K562 (cell line): ENCODE data around the gene ST6GAL1. TPM values are rescaled to one million over a fixed set of nuclear protein-coding genes. Genes with fewer than 3 reads are reported as not detected.
A peak's percentile ranks its signal among the peaks of the same experiment; 100 is the strongest.

Experiments
- CCNT2 ChIP-seq: IDR thresholded peaks from 2 replicates; pipeline ENCODE4 v1.6.1; 2011; ENCODE audit warnings: borderline replicate concordance, low read depth, mild to moderate bottlenecking, moderate library complexity, mixed read lengths, low read length; ENCODE audit not compliant: insufficient read length; ENCODE audit errors: extremely low read depth
- CEBPZ ChIP-seq: fragments of 150-350 bp; IDR thresholded peaks from 2 replicates; pipeline ENCODE4 v1.6.1; 2014; ENCODE audit warnings: low read depth, mild to moderate bottlenecking, low read length, borderline replicate concordance
- ETV6 ChIP-seq, 3 experiments: fragments of 150-350 bp in 1 of 3; sonication (generic) in 1 of 3; formaldehyde crosslinking in 1 of 3; IDR thresholded peaks; 2 replicates each; pipeline versions ENCODE4 v1.6.1 to v1.8.0; 2014 to 2022; ENCODE audit warnings: borderline replicate concordance in 2 of 3, low read depth in 2 of 3, antibody characterized with exemption in 1 of 3, low read length in 1 of 3, mild to moderate bottlenecking in 1 of 3, missing genetic modification reagents in 1 of 3
- HNRNPL ChIP-seq: fragments of 200-400 bp; formaldehyde crosslinking; IDR thresholded peaks from 2 replicates; pipeline ENCODE4 v1.6.1; 2017; ENCODE audit warnings: low read depth, mild to moderate bottlenecking, low read length
- MTF1 ChIP-seq: fragments of 250-450 bp; sonication (Bioruptor Pico); IDR thresholded peaks from 2 replicates; pipeline ENCODE4 v1.9.0; 2021; ENCODE audit warnings: moderate library complexity, mild to moderate bottlenecking, inconsistent platforms, borderline replicate concordance
- NBN ChIP-seq: fragments of 450-650 bp; IDR thresholded peaks from 2 replicates; pipeline ENCODE4 v1.6.1; 2016; ENCODE audit warnings: low read depth, mild to moderate bottlenecking
- RUNX1 ChIP-seq: sonication (generic); IDR thresholded peaks from 2 replicates; pipeline ENCODE4 v1.6.1; 2016; ENCODE audit warnings: antibody characterized with exemption, low read depth
- ZFP30 ChIP-seq: fragments of 250-450 bp; sonication (Bioruptor Pico); IDR thresholded peaks from 2 replicates; pipeline ENCODE4 v1.8.0; 2022; ENCODE audit warnings: moderate library complexity, mild to moderate bottlenecking, inconsistent platforms, borderline replicate concordance
- ZKSCAN8 ChIP-seq: fragments of 200-800 bp; sonication (Bioruptor generic); IDR thresholded peaks from 2 replicates; pipeline ENCODE4 v1.6.1; 2016; ENCODE audit warnings: missing genetic modification characterization, missing compliant biosample characterization
- ZNF311 ChIP-seq: fragments of 250-450 bp; sonication (Bioruptor Pico); IDR thresholded peaks from 2 replicates; pipeline ENCODE4 v1.4.0; 2020; ENCODE audit warnings: mild to moderate bottlenecking, moderate library complexity
- polyA plus RNA-seq, 8 experiments: library from polyadenylated mRNA; depleted of rRNA in 4 of 8; stranded (reverse) in 5 of 8; unstranded in 3 of 8; fragments of >200 nt; fragmentation: Nextera tagmentation in 2 of 8; fragmentation: Illumina TruSeq in 1 of 8; extraction: Ambion mirVana in 2 of 8; extraction: Trizol in 1 of 8; gene quantifications; 2 replicates each; pipeline versions ENCODE4 v1.2.1 to v1.2.3, GENCODE V29; 2011 to 2014; ENCODE audit warnings: inconsistent platforms in 1 of 8, missing spikeins in 1 of 8
- total RNA-seq, 7 experiments: library from RNA; depleted of rRNA in 6 of 7; stranded (reverse); fragments of >200 nt in 6 of 7; fragmentation: Illumina TruSeq in 2 of 7; extraction: Trizol in 2 of 7; gene quantifications; 2 replicates each; pipeline versions ENCODE4 v1.2.1 to v1.2.3, GENCODE V29; 2011 to 2021; ENCODE audit warnings: low replicate concordance in 1 of 7
- TF ChIP-seq, protein P1 (sequence below): sonication (generic); formaldehyde crosslinking; IDR thresholded peaks from 2 replicates; pipeline ENCODE4 v1.8.1; 2023; ENCODE audit warnings: missing genetic modification reagents, mild to moderate bottlenecking, borderline replicate concordance
- TF ChIP-seq, protein P2 (sequence below): fragments of 250-450 bp; sonication (Bioruptor Pico); IDR thresholded peaks from 2 replicates; pipeline ENCODE4 v1.4.0; 2020; ENCODE audit warnings: mild to moderate bottlenecking, moderate library complexity, borderline replicate concordance

ST6GAL1 gene
- total and polyA plus RNA-seq, 9 of the 15 experiments (the other 6 are each of a cell fraction or from before 2014, with no cell fraction given) = 31.9 to 145 (median 71.0) TPM

- TF ChIP-seq, protein P1, sequence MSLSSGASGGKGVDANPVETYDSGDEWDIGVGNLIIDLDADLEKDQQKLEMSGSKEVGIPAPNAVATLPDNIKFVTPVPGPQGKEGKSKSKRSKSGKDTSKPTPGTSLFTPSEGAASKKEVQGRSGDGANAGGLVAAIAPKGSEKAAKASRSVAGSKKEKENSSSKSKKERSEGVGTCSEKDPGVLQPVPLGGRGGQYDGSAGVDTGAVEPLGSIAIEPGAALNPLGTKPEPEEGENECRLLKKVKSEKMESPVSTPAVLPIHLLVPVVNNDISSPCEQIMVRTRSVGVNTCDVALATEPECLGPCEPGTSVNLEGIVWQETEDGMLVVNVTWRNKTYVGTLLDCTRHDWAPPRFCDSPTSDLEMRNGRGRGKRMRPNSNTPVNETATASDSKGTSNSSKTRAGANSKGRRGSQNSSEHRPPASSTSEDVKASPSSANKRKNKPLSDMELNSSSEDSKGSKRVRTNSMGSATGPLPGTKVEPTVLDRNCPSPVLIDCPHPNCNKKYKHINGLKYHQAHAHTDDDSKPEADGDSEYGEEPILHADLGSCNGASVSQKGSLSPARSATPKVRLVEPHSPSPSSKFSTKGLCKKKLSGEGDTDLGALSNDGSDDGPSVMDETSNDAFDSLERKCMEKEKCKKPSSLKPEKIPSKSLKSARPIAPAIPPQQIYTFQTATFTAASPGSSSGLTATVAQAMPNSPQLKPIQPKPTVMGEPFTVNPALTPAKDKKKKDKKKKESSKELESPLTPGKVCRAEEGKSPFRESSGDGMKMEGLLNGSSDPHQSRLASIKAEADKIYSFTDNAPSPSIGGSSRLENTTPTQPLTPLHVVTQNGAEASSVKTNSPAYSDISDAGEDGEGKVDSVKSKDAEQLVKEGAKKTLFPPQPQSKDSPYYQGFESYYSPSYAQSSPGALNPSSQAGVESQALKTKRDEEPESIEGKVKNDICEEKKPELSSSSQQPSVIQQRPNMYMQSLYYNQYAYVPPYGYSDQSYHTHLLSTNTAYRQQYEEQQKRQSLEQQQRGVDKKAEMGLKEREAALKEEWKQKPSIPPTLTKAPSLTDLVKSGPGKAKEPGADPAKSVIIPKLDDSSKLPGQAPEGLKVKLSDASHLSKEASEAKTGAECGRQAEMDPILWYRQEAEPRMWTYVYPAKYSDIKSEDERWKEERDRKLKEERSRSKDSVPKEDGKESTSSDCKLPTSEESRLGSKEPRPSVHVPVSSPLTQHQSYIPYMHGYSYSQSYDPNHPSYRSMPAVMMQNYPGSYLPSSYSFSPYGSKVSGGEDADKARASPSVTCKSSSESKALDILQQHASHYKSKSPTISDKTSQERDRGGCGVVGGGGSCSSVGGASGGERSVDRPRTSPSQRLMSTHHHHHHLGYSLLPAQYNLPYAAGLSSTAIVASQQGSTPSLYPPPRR (CRISPR knock-in tag) = no peak
- TF ChIP-seq ETV6 (IDR thresholded peaks at IDR 0.05; ENCODE audit: borderline replicate concordance in 1 of 2, low read depth in 2 of 2, low read length in 1 of 2) (0 out of 4 replicates have a peak, but pooled peaks of 1 of the 2 experiments have one; percentile 17), ETV6 (CRISPR knock-in tag; IDR thresholded peaks at IDR 0.05; ENCODE audit: borderline replicate concordance) (no peak), ZFP30 (CRISPR knock-in tag) (no peak), MTF1 (CRISPR knock-in tag) (no peak), CCNT2 (no peak), NBN (0 out of 2 replicates have a peak, but pooled peaks have one; percentile 29), RUNX1 (no peak), CEBPZ (no peak), HNRNPL (no peak), ZKSCAN8 (CRISPR knock-in tag) (no peak), ZNF311 (CRISPR knock-in tag) (no peak)
- TF ChIP-seq, protein P2, sequence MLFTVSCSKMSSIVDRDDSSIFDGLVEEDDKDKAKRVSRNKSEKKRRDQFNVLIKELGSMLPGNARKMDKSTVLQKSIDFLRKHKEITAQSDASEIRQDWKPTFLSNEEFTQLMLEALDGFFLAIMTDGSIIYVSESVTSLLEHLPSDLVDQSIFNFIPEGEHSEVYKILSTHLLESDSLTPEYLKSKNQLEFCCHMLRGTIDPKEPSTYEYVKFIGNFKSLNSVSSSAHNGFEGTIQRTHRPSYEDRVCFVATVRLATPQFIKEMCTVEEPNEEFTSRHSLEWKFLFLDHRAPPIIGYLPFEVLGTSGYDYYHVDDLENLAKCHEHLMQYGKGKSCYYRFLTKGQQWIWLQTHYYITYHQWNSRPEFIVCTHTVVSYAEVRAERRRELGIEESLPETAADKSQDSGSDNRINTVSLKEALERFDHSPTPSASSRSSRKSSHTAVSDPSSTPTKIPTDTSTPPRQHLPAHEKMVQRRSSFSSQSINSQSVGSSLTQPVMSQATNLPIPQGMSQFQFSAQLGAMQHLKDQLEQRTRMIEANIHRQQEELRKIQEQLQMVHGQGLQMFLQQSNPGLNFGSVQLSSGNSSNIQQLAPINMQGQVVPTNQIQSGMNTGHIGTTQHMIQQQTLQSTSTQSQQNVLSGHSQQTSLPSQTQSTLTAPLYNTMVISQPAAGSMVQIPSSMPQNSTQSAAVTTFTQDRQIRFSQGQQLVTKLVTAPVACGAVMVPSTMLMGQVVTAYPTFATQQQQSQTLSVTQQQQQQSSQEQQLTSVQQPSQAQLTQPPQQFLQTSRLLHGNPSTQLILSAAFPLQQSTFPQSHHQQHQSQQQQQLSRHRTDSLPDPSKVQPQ (CRISPR knock-in tag) = no peak
Measured at GRCh38 chr3:186955898-186956696, 25.8 kb downstream of the ST6GAL1 start (continued).
